Measurements from ENCODE around the gene DPEP3.

Gene DPEP3

DNA sequence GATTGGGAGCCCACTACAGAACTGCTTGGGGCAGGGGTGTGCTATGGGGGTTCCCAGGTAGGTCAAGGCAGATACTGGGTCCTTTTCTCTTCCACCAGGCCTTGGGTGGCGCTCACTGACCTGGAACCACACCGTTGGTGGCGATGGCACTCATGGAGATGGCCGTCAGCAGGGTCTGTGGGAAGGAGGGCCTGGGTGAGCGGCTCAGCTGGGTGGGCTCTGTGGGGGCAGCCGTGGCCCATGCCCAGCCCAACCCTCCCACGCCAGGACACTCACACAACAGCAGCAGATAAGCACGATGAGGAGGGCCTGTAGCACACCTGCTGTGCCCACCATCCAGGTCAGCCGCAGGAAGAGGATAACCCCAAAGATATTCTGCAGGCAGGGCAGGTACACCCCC is 22.7 kb downstream of the DPEP3 start:
- Histone ChIP-seq H2AFZ (ENCODE audit: low read depth, low read length, severe bottlenecking) (no peak overlapping the region), H3K4me2 (ENCODE audit: low read depth, low read length, poor library complexity, severe bottlenecking) (no peak overlapping the region), H3K9me2 (replicated peaks; ENCODE audit: insufficient read depth, low read length) (no peaks in the 10 kb centered on the region), H3K36me3 (ENCODE audit: low read length) (no peaks in the 10 kb centered on the region), H3K27ac (ENCODE audit: low read depth, low read length) (no peak overlapping the region), H4K20me1 (ENCODE audit: low read depth, low read length) (no peaks in the 10 kb centered on the region), H3K27me3 (ENCODE audit: low read length) (no peaks in the 10 kb centered on the region), H3K4me3 (ENCODE audit: insufficient read depth, low read length, poor library complexity, severe bottlenecking) (no peak overlapping the region), H3K79me2 (ENCODE audit: insufficient read depth, low read length) (no peaks in the 10 kb centered on the region), H3K9ac (ENCODE audit: low read length) (no peak overlapping the region), H3F3A (ENCODE audit: insufficient read depth) (no peaks in the 10 kb centered on the region), H3K9me3 (ENCODE audit: insufficient read depth, low read length) (no peaks in the 10 kb centered on the region)
- TF ChIP-seq EZH2phosphoT487 (conservative IDR thresholded peaks at IDR 0.05; ENCODE audit: low read length) = no peak
- TF ChIP-seq, protein P1, sequence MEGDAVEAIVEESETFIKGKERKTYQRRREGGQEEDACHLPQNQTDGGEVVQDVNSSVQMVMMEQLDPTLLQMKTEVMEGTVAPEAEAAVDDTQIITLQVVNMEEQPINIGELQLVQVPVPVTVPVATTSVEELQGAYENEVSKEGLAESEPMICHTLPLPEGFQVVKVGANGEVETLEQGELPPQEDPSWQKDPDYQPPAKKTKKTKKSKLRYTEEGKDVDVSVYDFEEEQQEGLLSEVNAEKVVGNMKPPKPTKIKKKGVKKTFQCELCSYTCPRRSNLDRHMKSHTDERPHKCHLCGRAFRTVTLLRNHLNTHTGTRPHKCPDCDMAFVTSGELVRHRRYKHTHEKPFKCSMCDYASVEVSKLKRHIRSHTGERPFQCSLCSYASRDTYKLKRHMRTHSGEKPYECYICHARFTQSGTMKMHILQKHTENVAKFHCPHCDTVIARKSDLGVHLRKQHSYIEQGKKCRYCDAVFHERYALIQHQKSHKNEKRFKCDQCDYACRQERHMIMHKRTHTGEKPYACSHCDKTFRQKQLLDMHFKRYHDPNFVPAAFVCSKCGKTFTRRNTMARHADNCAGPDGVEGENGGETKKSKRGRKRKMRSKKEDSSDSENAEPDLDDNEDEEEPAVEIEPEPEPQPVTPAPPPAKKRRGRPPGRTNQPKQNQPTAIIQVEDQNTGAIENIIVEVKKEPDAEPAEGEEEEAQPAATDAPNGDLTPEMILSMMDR (IDR thresholded peaks at IDR 0.05; ENCODE audit: insufficient read depth, low read length, poor library complexity, severe bottlenecking) = no peak

DNA sequence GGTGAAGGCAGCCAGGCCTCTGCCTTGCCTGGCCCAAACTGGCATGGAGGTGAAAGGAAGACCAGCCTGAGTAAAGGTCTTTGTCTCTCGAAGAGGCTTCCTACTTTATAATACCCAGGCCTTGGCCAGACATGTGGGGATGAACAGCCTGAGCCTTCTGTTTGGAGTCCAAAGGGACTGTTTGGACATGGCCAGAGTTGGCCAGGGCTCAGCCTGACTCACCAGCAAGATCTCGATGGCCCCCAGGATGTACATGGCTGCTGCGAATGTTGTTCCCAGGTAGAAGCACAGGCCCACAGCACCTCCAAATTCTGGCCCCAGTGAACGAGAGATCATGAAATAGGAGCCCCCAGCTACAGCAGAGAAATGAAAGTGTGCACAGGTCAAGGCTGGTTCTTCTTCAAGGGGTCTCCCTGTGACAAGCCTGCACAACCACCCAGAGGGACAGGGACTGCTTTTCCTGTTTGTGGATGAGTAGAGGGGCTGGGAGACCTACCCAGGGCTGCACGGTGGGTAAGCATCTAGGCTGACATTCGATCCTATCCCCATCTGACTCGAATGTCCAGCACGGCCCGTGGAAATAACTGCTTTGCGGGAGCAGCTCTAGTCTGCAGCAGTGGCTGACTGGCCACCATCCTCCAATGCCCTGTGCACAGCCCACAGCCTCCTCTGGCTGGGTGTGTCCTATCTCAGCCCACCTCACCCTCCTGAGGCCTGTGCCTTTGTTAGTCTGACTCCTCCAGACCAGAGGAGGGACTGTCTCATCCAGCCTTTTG is 25.7 kb downstream of the DPEP3 start:
- no peaks in the 10 kb centered on the region for H4K20me1 ChIP-seq (ENCODE audit: low read depth, low read length)
- no peaks in the 10 kb centered on the region for H3K79me2 ChIP-seq (ENCODE audit: insufficient read depth, low read length)
- no peaks in the 10 kb centered on the region for H3K36me3 ChIP-seq (ENCODE audit: low read length)
- H3K4me2 ChIP-seq (ENCODE audit: low read depth, low read length, poor library complexity, severe bottlenecking) = no peak overlapping the region
- H3K9me2 ChIP-seq (replicated peaks; ENCODE audit: insufficient read depth, low read length) = no peaks in the 10 kb centered on the region
- H3F3A ChIP-seq (ENCODE audit: insufficient read depth) = no peaks in the 10 kb centered on the region
- H3K4me3 ChIP-seq (ENCODE audit: insufficient read depth, low read length, poor library complexity, severe bottlenecking) = no peak overlapping the region
- no peak overlapping the region for H3K9ac ChIP-seq (ENCODE audit: low read length)
- H3K9me3 ChIP-seq (ENCODE audit: insufficient read depth, low read length) = no peaks in the 10 kb centered on the region
- no peak overlapping the region for H3K27ac ChIP-seq (ENCODE audit: low read depth, low read length)
- no peak for TF ChIP-seq EZH2phosphoT487 (conservative IDR thresholded peaks at IDR 0.05; ENCODE audit: low read length)
- TF ChIP-seq, protein P1 (IDR thresholded peaks at IDR 0.05; ENCODE audit: insufficient read depth, low read length, poor library complexity, severe bottlenecking) = no peak
- H2AFZ ChIP-seq (ENCODE audit: low read depth, low read length, severe bottlenecking) = no peak overlapping the region
- no peaks in the 10 kb centered on the region for H3K27me3 ChIP-seq (ENCODE audit: low read length)

DNA sequence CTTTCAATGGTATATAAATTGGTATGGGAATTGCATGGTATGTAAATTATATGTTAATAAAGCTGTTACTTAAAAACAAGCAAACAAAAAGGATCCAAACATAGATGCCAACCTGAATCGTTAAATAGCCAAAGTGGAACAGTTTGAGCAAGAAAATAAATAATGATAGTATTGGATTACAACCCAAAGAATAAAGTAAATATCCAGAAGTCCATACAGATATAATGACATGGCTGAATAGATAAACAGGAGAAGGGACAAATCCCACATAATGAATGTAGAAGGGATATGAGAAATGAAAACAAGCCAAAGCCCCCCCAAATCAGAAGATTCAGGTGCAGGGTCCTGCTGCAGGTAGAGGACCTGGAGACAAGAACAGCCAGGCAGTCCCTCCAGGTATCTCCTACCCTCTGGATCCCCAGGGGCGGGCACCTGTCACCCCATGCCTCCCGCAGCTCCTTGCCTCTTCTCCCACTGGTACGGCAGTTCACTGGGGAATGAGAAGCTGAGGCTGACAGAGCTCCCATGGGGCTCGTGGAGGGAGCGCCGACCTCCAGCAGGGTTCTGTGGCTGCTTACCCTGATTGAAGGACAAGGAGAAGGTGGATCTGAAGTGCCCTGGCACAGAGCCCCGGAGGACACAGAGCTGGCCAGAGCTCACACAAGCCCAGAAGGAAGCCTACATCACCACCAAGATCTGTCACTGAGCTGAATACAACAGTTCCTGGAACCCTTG is 26.5 kb downstream of the DPEP3 start:
- TF ChIP-seq, protein P1 (IDR thresholded peaks at IDR 0.05; ENCODE audit: insufficient read depth, low read length, poor library complexity, severe bottlenecking) = no peak
- TF ChIP-seq EZH2phosphoT487 (conservative IDR thresholded peaks at IDR 0.05; ENCODE audit: low read length) = no peak

More for the DNA sequence above, 26.5 kb downstream of the DPEP3 start:
- no peaks in the 10 kb centered on the region for H3K27me3 ChIP-seq (ENCODE audit: low read length)
- no peak overlapping the region for H3K9ac ChIP-seq (ENCODE audit: low read length)
- H3K79me2 ChIP-seq (ENCODE audit: insufficient read depth, low read length) = no peaks in the 10 kb centered on the region
- H3K36me3 ChIP-seq (ENCODE audit: low read length) = no peaks in the 10 kb centered on the region
- no peak overlapping the region for H3K4me2 ChIP-seq (ENCODE audit: low read depth, low read length, poor library complexity, severe bottlenecking)
- no peaks in the 10 kb centered on the region for H3K9me3 ChIP-seq (ENCODE audit: insufficient read depth, low read length)
- no peak overlapping the region for H3K27ac ChIP-seq (ENCODE audit: low read depth, low read length)
- no peaks in the 10 kb centered on the region for H3K9me2 ChIP-seq (replicated peaks; ENCODE audit: insufficient read depth, low read length)
- no peaks in the 10 kb centered on the region for H3F3A ChIP-seq (ENCODE audit: insufficient read depth)
- no peak overlapping the region for H3K4me3 ChIP-seq (ENCODE audit: insufficient read depth, low read length, poor library complexity, severe bottlenecking)
- no peaks in the 10 kb centered on the region for H4K20me1 ChIP-seq (ENCODE audit: low read depth, low read length)
- no peak overlapping the region for H2AFZ ChIP-seq (ENCODE audit: low read depth, low read length, severe bottlenecking)
